ENCODE results near the gene MLC1. TPM values are rescaled to one million over a fixed set of nuclear protein-coding genes. Genes with fewer than 3 reads are reported as not detected.

The MLC1 gene
- total RNA-seq, 4 donors from 2014 or later: 0.49 to 3.4 (median 0.70) TPM

- DNase-seq (ENCODE audit: low spot score in 2 of 2): no peak
- H3K27me3 ChIP-seq: peaks cover 42% of the 10 kb centered on the region
- WGBS: 62% methylated on average over 5 of the region's 5 CpGs
Observed at GRCh38 chr22:50086526-50086925, 1.3 kb upstream of the MLC1 start.

GRCh38 chr22:50084614-50085021 is 608 bp downstream of the MLC1 start:
- Histone ChIP-seq H3K4me3 (no peak overlapping the region), H3K36me3 (no peaks in the 10 kb centered on the region), H3K27me3 (peaks cover 40% of the 10 kb centered on the region), H3K9me3 (no peaks in the 10 kb centered on the region), H3K27ac (no peak overlapping the region), H3K4me1 (peaks cover 16% of the 10 kb centered on the region)
- DNase-seq (ENCODE audit: low spot score in 2 of 2): no peak
- TF ChIP-seq POLR2AphosphoS5 (IDR thresholded peaks at IDR 0.05): no peak
- TF ChIP-seq CTCF (IDR thresholded peaks at IDR 0.05): no peak
- TF ChIP-seq EP300 (IDR thresholded peaks at IDR 0.05): no peak
- TF ChIP-seq POLR2A (IDR thresholded peaks at IDR 0.05): no peak
- WGBS: 78% methylated on average over 16 of the region's 16 CpGs

More at GRCh38 chr22:50086526-50086925, 1.3 kb upstream of the MLC1 start:
- no peak overlapping the region for H3K27ac ChIP-seq
- TF ChIP-seq POLR2AphosphoS5 (IDR thresholded peaks at IDR 0.05) (no peak), CTCF (IDR thresholded peaks at IDR 0.05) (no peak), POLR2A (IDR thresholded peaks at IDR 0.05) (no peak), EP300 (IDR thresholded peaks at IDR 0.05) (no peak)
- no peaks in the 10 kb centered on the region for H3K36me3 ChIP-seq
- no peaks in the 10 kb centered on the region for H3K9me3 ChIP-seq
- H3K4me3 ChIP-seq: no peak overlapping the region
- peaks cover 16% of the 10 kb centered on the region for H3K4me1 ChIP-seq

- no peaks in the 10 kb centered on the region for H3K9me3 ChIP-seq
- no peak for TF ChIP-seq POLR2AphosphoS5 (IDR thresholded peaks at IDR 0.05)
- peaks cover 38% of the 10 kb centered on the region for H3K27me3 ChIP-seq
- H3K4me1 ChIP-seq: peaks cover 16% of the 10 kb centered on the region
- no peaks in the 10 kb centered on the region for H3K36me3 ChIP-seq
- 80% methylated on average over 6 of the region's 10 CpGs for WGBS
- H3K27ac ChIP-seq: no peak overlapping the region
- no peak for DNase-seq (ENCODE audit: low spot score in 2 of 2)
- no peak overlapping the region for H3K4me3 ChIP-seq
Observed at GRCh38 chr22:50084080-50084477, 1.1 kb downstream of the MLC1 start.

- peaks cover 16% of the 10 kb centered on the region for H3K4me1 ChIP-seq
- H3K36me3 ChIP-seq: no peaks in the 10 kb centered on the region
- WGBS: 43% methylated on average over 10 of the region's 18 CpGs
- no peaks in the 10 kb centered on the region for H3K9me3 ChIP-seq
- H3K4me3 ChIP-seq: peak overlapping the region; percentile 14
- TF ChIP-seq POLR2AphosphoS5 (IDR thresholded peaks at IDR 0.05) (no peak), POLR2A (IDR thresholded peaks at IDR 0.05) (no peak), EP300 (IDR thresholded peaks at IDR 0.05) (no peak), CTCF (IDR thresholded peaks at IDR 0.05) (no peak)
- peaks cover 33% of the 10 kb centered on the region for H3K27me3 ChIP-seq
- H3K27ac ChIP-seq: no peak overlapping the region
- no peak for DNase-seq (ENCODE audit: low spot score in 2 of 2)
Observed at GRCh38 chr22:50083462-50084079, 1.7 kb downstream of the MLC1 start.

GRCh38 chr22:50082961-50083461 is 2.2 kb downstream of the MLC1 start:
- TF ChIP-seq POLR2AphosphoS5 (IDR thresholded peaks at IDR 0.05): no peak
- no peak for TF ChIP-seq POLR2A (IDR thresholded peaks at IDR 0.05)
- DNase-seq (ENCODE audit: low spot score in 2 of 2): no peak
- H3K27ac ChIP-seq: no peak overlapping the region
- peaks cover 31% of the 10 kb centered on the region for H3K27me3 ChIP-seq
- H3K4me3 ChIP-seq: peak overlapping the region; percentile 14
- no peaks in the 10 kb centered on the region for H3K9me3 ChIP-seq
- 32% methylated on average over 21 of the region's 21 CpGs for WGBS
- no peaks in the 10 kb centered on the region for H3K36me3 ChIP-seq
- peaks cover 16% of the 10 kb centered on the region for H3K4me1 ChIP-seq

- WGBS: 71% methylated on average over 14 of the region's 18 CpGs
- no peak overlapping the region for H3K27ac ChIP-seq
- H3K4me3 ChIP-seq: no peak overlapping the region
- no peak for DNase-seq (ENCODE audit: low spot score in 2 of 2)
- no peaks in the 10 kb centered on the region for H3K9me3 ChIP-seq
- H3K4me1 ChIP-seq: peaks cover 16% of the 10 kb centered on the region
- peaks cover 23% of the 10 kb centered on the region for H3K27me3 ChIP-seq
- H3K36me3 ChIP-seq: no peaks in the 10 kb centered on the region
- TF ChIP-seq POLR2AphosphoS5 (IDR thresholded peaks at IDR 0.05): no peak
- TF ChIP-seq POLR2A (IDR thresholded peaks at IDR 0.05): no peak
- TF ChIP-seq EP300 (IDR thresholded peaks at IDR 0.05): no peak
- TF ChIP-seq CTCF (IDR thresholded peaks at IDR 0.05): no peak
Observed at GRCh38 chr22:50082197-50082715, 3.0 kb downstream of the MLC1 start.
